ENCODE results near the gene SELENBP1. TPM values are rescaled to one million over a fixed set of nuclear protein-coding genes. Genes with fewer than 3 reads are reported as not detected.

Gene SELENBP1
- polyA plus RNA-seq, 12 donors: 22.5 to 42.9 (median 28.8) TPM; not detected in 1

Other genes with a start within 250 kb of the SELENBP1 start
- gene SEMA6C, start 226.1 kb downstream of the SELENBP1 start, polyA plus RNA-seq (ENCODE audit: insufficient read length in 12 of 12): 100 to 1,000 TPM in 3 of 12 donors, 10 to 100 TPM in 8, not detected in 1; 46.0 to 132 (median 78.0) TPM
- 1 to 10 TPM in 10 of 12 donors, not detected in 2; 1.1 to 4.5 (median 1.8) TPM for gene TNFAIP8L2, start 216.1 kb downstream of the SELENBP1 start, polyA plus RNA-seq (ENCODE audit: insufficient read length in 12 of 12)
- 10 to 100 TPM in 10 of 12 donors, not detected in 2; 10.5 to 13.8 (median 12.0) TPM for gene LYSMD1, start 206.8 kb downstream of the SELENBP1 start, polyA plus RNA-seq (ENCODE audit: insufficient read length in 12 of 12)
- 10 to 100 TPM in 11 of 12 donors, not detected in 1; 23.1 to 54.8 (median 39.1) TPM for gene SCNM1, start 206.6 kb downstream of the SELENBP1 start, polyA plus RNA-seq (ENCODE audit: insufficient read length in 12 of 12)
- gene TMOD4, start 196.7 kb downstream of the SELENBP1 start, polyA plus RNA-seq (ENCODE audit: insufficient read length in 12 of 12): 10 to 100 TPM in 9 of 12 donors, 1 to 10 TPM in 1, not detected in 2; 9.8 to 62.2 (median 37.7) TPM
- 10 to 100 TPM in 11 of 12 donors, not detected in 1; 24.7 to 53.6 (median 45.3) TPM for gene VPS72, start 182.5 kb downstream of the SELENBP1 start, polyA plus RNA-seq (ENCODE audit: insufficient read length in 12 of 12)
- 10 to 100 TPM in 11 of 12 donors, not detected in 1; 31.0 to 72.1 (median 45.1) TPM for gene PIP5K1A, start 174.2 kb downstream of the SELENBP1 start, polyA plus RNA-seq (ENCODE audit: insufficient read length in 12 of 12)
- 100 to 1,000 TPM in 10 of 12 donors, 10 to 100 TPM in 1, not detected in 1; 69.6 to 122 (median 110) TPM for gene PSMD4, start 118.0 kb downstream of the SELENBP1 start, polyA plus RNA-seq (ENCODE audit: insufficient read length in 12 of 12)
- gene ZNF687, start 90.4 kb downstream of the SELENBP1 start, polyA plus RNA-seq (ENCODE audit: insufficient read length in 12 of 12): 10 to 100 TPM in 10 of 12 donors, 1 to 10 TPM in 1, not detected in 1; 9.9 to 27.0 (median 12.3) TPM
- gene PI4KB, start 45.3 kb downstream of the SELENBP1 start, polyA plus RNA-seq (ENCODE audit: insufficient read length in 12 of 12): 10 to 100 TPM in 11 of 12 donors, not detected in 1; 40.5 to 65.1 (median 50.5) TPM
- 10 to 100 TPM in 11 of 12 donors, not detected in 1; 19.0 to 33.3 (median 23.9) TPM for gene RFX5, start 25.5 kb downstream of the SELENBP1 start, polyA plus RNA-seq (ENCODE audit: insufficient read length in 12 of 12)
- gene PSMB4, start 26.9 kb upstream of the SELENBP1 start, polyA plus RNA-seq (ENCODE audit: insufficient read length in 12 of 12): 100 to 1,000 TPM in 10 of 12 donors, 10 to 100 TPM in 1, not detected in 1; 94.7 to 173 (median 159) TPM
- gene POGZ, start 86.8 kb upstream of the SELENBP1 start, polyA plus RNA-seq (ENCODE audit: insufficient read length in 12 of 12): 100 to 1,000 TPM in 1 of 12 donors, 10 to 100 TPM in 10, not detected in 1; 49.0 to 118 (median 64.5) TPM
- gene CGN, start 138.7 kb upstream of the SELENBP1 start, polyA plus RNA-seq (ENCODE audit: insufficient read length in 12 of 12): 10 to 100 TPM in 1 of 12 donors, 1 to 10 TPM in 4, under 1 TPM in 6, not detected in 1; 0.71 to 14.9 (median 0.94) TPM
- gene TUFT1, start 167.6 kb upstream of the SELENBP1 start, polyA plus RNA-seq (ENCODE audit: insufficient read length in 12 of 12): 10 to 100 TPM in 4 of 12 donors, 1 to 10 TPM in 7, not detected in 1; 7.1 to 22.2 (median 9.0) TPM
- gene SNX27, start 239.3 kb upstream of the SELENBP1 start, polyA plus RNA-seq (ENCODE audit: insufficient read length in 12 of 12): 10 to 100 TPM in 11 of 12 donors, not detected in 1; 19.3 to 28.0 (median 20.7) TPM